ENCODE results near the gene OR10A3. TPM values are rescaled to one million over a fixed set of nuclear protein-coding genes. Genes with fewer than 3 reads are reported as not detected.

OR10A3 gene
- total RNA-seq, 1 experiment from 2014 or later, result not detected

GRCh38 chr11:7899418-7899817, 42.1 kb downstream of the OR10A3 start:
- ATAC-seq (no peak), DNase-seq (ENCODE audit: low read depth, low spot score) (no peak)
- TF ChIP-seq FOSL1 (IDR thresholded peaks at IDR 0.05; ENCODE audit: low read depth), result no peak
- no peak for TF ChIP-seq POLR2A (IDR thresholded peaks at IDR 0.05; ENCODE audit: borderline replicate concordance, extremely low read depth, insufficient read depth, insufficient read length)
- TF ChIP-seq EZH2phosphoT487 (IDR thresholded peaks at IDR 0.05; ENCODE audit: borderline replicate concordance), result no peak
- TF ChIP-seq ELF1 (IDR thresholded peaks at IDR 0.05; ENCODE audit: borderline replicate concordance, low read depth), result no peak
- no peak for TF ChIP-seq POLR2AphosphoS5 (IDR thresholded peaks at IDR 0.05; ENCODE audit: low read depth, low read length)
- no peak for TF ChIP-seq SP1 (IDR thresholded peaks at IDR 0.05; ENCODE audit: low read depth)
- TF ChIP-seq YY1 (IDR thresholded peaks at IDR 0.05; ENCODE audit: extremely low read depth, insufficient replicate concordance, low read depth, low read length), result no peak
- TF ChIP-seq SIN3A (IDR thresholded peaks at IDR 0.05; ENCODE audit: low read depth), result no peak
- TF ChIP-seq ZBTB33 (IDR thresholded peaks at IDR 0.05; ENCODE audit: extremely low read depth, insufficient replicate concordance, low read length), result no peak
- no peak for TF ChIP-seq REST (IDR thresholded peaks at IDR 0.05; ENCODE audit: low read depth)
- TF ChIP-seq MAX (IDR thresholded peaks at IDR 0.05), result no peak
- TF ChIP-seq SRF (IDR thresholded peaks at IDR 0.05; ENCODE audit: low read depth), result no peak
- no peak for TF ChIP-seq CBX3 (IDR thresholded peaks at IDR 0.05; ENCODE audit: low read depth)
- TF ChIP-seq JUND (IDR thresholded peaks at IDR 0.05), result no peak
- TF ChIP-seq CEBPB (IDR thresholded peaks at IDR 0.05; ENCODE audit: low read depth), result no peak
- no peak for TF ChIP-seq ATF3 (IDR thresholded peaks at IDR 0.05)
- TF ChIP-seq CTCF (IDR thresholded peaks at IDR 0.05 in 2 of 3, conservative IDR thresholded peaks at IDR 0.05 in 1 of 3; ENCODE audit: borderline replicate concordance in 1 of 3, insufficient read depth in 1 of 3, low read depth in 2 of 3, low read length in 2 of 3), result no peak
- TF ChIP-seq RAD21 (IDR thresholded peaks at IDR 0.05; ENCODE audit: low read depth), result no peak
- TF ChIP-seq EZH2 (IDR thresholded peaks at IDR 0.05), result no peak
- TF ChIP-seq ZFX (IDR thresholded peaks at IDR 0.05), result no peak
- ChIA-PET CTCF (no interaction called here), RAD21 (ENCODE audit: low non-redundant PET in 1 of 2, low total read pairs in 2 of 2, uncharacterized antibody in 2 of 2, unreplicated experiment in 2 of 2) (no interaction called here), POLR2A (no interaction called here)
- Histone ChIP-seq H3K9me2 (ENCODE audit: insufficient read depth) (no peaks in the 10 kb centered on the region), H2AFZ (ENCODE audit: low read depth, low read length, poor library complexity, severe bottlenecking) (no peak overlapping the region), H3K27me3 (ENCODE audit: insufficient read depth, low read length) (peaks cover 15% of the 10 kb centered on the region), H3K36me3 (ENCODE audit: control insufficient read depth in 1 of 2, insufficient read depth in 2 of 2, low read length in 2 of 2) (no peaks in the 10 kb centered on the region), H4K20me1 (ENCODE audit: insufficient read depth) (no peaks in the 10 kb centered on the region), H3K9ac (ENCODE audit: low read length) (no peak overlapping the region), H3K27ac (ENCODE audit: low read depth, low read length) (no peak overlapping the region), H3K4me3 (replicated peaks in 1 of 2; ENCODE audit: low read depth in 1 of 2, low read length in 2 of 2) (no peak overlapping the region), H3K79me2 (ENCODE audit: insufficient read depth, low read length) (no peaks in the 10 kb centered on the region), H3K4me1 (ENCODE audit: control insufficient read depth in 1 of 2, insufficient read depth in 2 of 2, low read length in 2 of 2) (no peaks in the 10 kb centered on the region), H3K4me2 (ENCODE audit: low read length) (no peak overlapping the region), H3K9me3 (ENCODE audit: control insufficient read depth in 1 of 2, insufficient read depth in 1 of 2, low read depth in 1 of 2, low read length in 2 of 2) (no peaks in the 10 kb centered on the region)
- BruUV-seq (replicated peaks), result no TSS peak
- intact Hi-C loops (cut with micrococcal nuclease), result loop anchor here (10.0 kb wide), 1 partner anchor 195 kb away; no protein-coding TSS in a partner anchor
